Thymus (tissue), 11 donors: ENCODE measurements around the gene CISD3. TPM values are rescaled to one million over a fixed set of nuclear protein-coding genes. Genes with fewer than 3 reads are reported as not detected.

Source experiments
- DNase-seq, 9 donors: peaks; one replicate each; pipeline ENCODE4 v3.0.0-alpha.2; 2013; ENCODE audit warnings: low spot score in 9 of 9, low read depth in 6 of 9, missing footprints in 1 of 9
- H3K27ac ChIP-seq, 2 donors: one replicate each; pipeline ENCODE4 v1.5.1; 2013; ENCODE audit warnings: control low read depth in 1 of 2, low read depth in 1 of 2, low read length in 1 of 2, mild to moderate bottlenecking in 1 of 2, moderate library complexity in 1 of 2
- H3K27me3 ChIP-seq, 2 donors: one replicate each; pipeline ENCODE4 v1.5.1; 2013; ENCODE audit warnings: low read length in 1 of 2; ENCODE audit not compliant: control insufficient read depth in 2 of 2, insufficient read depth in 1 of 2
- H3K36me3 ChIP-seq, 2 donors: one replicate each; pipeline ENCODE4 v1.5.1; 2013; ENCODE audit warnings: low read length in 1 of 2, mild to moderate bottlenecking in 1 of 2, moderate library complexity in 1 of 2; ENCODE audit not compliant: control insufficient read depth in 2 of 2, insufficient read depth in 2 of 2
- H3K4me1 ChIP-seq, 2 donors: one replicate each; pipeline ENCODE4 v1.5.1; 2013; ENCODE audit warnings: low read length in 2 of 2; ENCODE audit not compliant: control insufficient read depth in 2 of 2, insufficient read depth in 2 of 2
- H3K4me3 ChIP-seq, 2 donors: one replicate each; pipeline ENCODE4 v1.5.1; 2013; ENCODE audit warnings: low read length in 2 of 2, control low read depth in 1 of 2, mild to moderate bottlenecking in 1 of 2
- H3K9me3 ChIP-seq, 2 donors: one replicate each; pipeline ENCODE4 v1.5.1; 2013; ENCODE audit warnings: low read length in 1 of 2, mild to moderate bottlenecking in 1 of 2; ENCODE audit not compliant: control insufficient read depth in 2 of 2, insufficient read depth in 1 of 2
- WGBS: extraction: QIAGEN DNeasy Blood & Tissue Kit; methylation state at CpG from one replicate; pipeline ENCODE4 v1.1.7; 2013; 5-methylcytosine and 5-hydroxymethylcytosine counted together
- polyA plus RNA-seq: library from polyadenylated mRNA; stranded (reverse); fragments of 200-250 nt; gene quantifications from one replicate; pipeline ENCODE4 v1.2.3, GENCODE V29; 2013
- total RNA-seq: library from RNA; stranded (reverse); fragments of 120-200 nt; gene quantifications from one replicate; pipeline ENCODE4 v1.2.4, GENCODE V29; 2013
- donor health status: healthy.

The CISD3 gene
- total and polyA plus RNA-seq, 2 donors, result 10.3 to 22.5 TPM

DNA sequence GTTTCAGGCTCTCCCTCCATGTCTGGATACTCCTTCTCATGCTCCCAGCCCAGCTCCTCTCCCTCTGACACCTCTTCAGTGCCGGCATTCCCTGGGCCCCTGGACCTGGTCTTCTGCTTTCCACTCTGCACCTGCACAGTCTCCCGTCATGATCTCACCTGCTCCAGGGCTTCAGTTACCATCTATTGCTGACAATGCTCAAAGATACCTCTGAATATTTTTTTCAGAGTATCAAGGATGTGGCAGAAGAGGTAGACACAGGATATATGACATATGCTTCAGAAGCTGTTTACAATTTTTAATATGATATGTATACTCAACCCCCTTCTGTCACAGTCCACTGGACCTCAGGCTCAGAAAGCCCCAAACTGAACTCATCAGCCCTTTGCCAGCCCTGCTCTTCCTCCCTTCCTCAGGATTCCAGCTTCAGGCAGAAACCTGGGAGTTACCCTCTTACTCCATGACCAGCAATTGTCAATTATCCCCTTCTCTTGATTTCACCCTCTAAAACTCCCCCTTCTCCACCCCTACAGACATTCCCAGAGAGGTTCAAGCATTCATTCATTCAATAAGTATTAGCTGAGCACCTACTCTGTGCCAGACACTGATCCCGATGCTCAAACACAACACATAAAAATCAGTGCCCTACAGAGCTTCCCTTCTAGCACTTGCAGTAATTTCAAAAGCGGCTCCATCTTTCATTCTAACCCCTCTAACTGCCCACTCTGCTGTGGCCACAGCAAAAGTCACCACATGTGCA lies 32.9 kb upstream of the CISD3 start:
- no peaks in the 10 kb centered on the region for H3K27me3 ChIP-seq
- no peak for DNase-seq
- no peaks in the 10 kb centered on the region for H3K9me3 ChIP-seq
- no peak overlapping the region for H3K27ac ChIP-seq
- peaks cover 0 to 30% of the 10 kb centered on the region in 2 donors for H3K4me1 ChIP-seq
- no peaks in the 10 kb centered on the region for H3K36me3 ChIP-seq
- WGBS, result 91% methylated on average over 4 of the region's 4 CpGs
- H3K4me3 ChIP-seq, result no peak overlapping the region

GRCh38 chr17:38698760-38699159 lies 31.4 kb upstream of the CISD3 start:
- Histone ChIP-seq H3K27ac (no peak overlapping the region), H3K4me1 (peaks cover 5 to 41% of the 10 kb centered on the region in 2 donors), H3K4me3 (no peak overlapping the region), H3K27me3 (no peaks in the 10 kb centered on the region), H3K36me3 (no peaks in the 10 kb centered on the region), H3K9me3 (no peaks in the 10 kb centered on the region)
- WGBS, result 98% methylated on average over 5 of the region's 5 CpGs
- no peak for DNase-seq

- peaks cover 5 to 49% of the 10 kb centered on the region in 2 donors for H3K4me1 ChIP-seq
Observed at GRCh38 chr17:38701504-38702165, 28.5 kb upstream of the CISD3 start.

DNA sequence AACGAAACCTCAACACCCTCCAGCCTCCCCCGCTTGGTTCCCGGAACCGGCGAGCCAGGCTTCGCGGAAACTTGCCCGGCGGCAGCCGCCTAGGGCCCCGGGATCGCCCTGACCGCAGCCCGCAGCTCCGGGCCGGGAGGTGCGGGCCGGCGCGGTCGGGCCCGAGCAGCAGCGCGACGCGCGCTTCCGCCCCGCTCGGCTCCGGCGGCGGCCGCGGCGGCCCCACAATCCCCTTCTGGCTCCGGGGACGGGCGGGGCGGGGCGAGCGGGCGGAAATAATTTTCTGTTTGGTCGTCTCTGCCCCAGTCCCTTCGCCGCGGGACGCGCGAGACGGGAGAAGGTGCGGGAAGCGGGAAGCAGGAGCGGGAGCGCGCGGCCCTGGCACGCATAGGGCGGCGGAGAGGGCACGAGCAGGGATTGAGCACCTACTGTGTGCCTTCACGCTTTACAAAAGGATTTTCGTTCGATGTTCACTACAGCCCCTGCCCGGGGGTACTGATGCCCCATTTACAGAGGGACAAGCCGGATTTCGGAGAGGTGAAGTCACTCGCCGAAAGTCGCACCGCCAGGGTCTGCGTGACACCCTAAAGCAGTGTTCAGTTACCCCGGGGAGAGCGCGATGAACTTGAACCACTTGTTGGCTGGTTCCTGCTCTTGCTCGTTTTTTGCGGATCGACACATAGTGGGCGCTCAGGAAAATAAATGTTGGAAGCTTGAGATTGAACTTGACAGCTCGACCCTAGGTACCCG lies 27.8 kb upstream of the CISD3 start:
- Histone ChIP-seq H3K9me3 (peaks cover 0 to 9% of the 10 kb centered on the region in 2 donors), H3K4me3 (peak overlapping the region; percentile 80 to 94), H3K27me3 (no peaks in the 10 kb centered on the region), H3K4me1 (peaks cover 9 to 53% of the 10 kb centered on the region in 2 donors), H3K27ac (peak overlapping the region; percentile 89 to 97), H3K36me3 (peaks cover 3 to 4% of the 10 kb centered on the region in 2 donors)
- DNase-seq, result peak in 8 of 9 donors; percentile 34 to 88 (median 68)
- WGBS, result under 1% methylated on average over 81 of the region's 81 CpGs

More at GRCh38 chr17:38701504-38702165, 28.5 kb upstream of the CISD3 start:
- DNase-seq, result peak in 6 of 9 donors; percentile 38 to 80 (median 48)
- 8% methylated on average over 25 of the region's 25 CpGs for WGBS
- Histone ChIP-seq H3K4me3 (peak overlapping the region; percentile 80 to 94), H3K36me3 (no peaks in the 10 kb centered on the region), H3K27me3 (no peaks in the 10 kb centered on the region), H3K27ac (peak overlapping the region; percentile 89 to 97), H3K9me3 (peaks cover 0 to 9% of the 10 kb centered on the region in 2 donors)

DNA sequence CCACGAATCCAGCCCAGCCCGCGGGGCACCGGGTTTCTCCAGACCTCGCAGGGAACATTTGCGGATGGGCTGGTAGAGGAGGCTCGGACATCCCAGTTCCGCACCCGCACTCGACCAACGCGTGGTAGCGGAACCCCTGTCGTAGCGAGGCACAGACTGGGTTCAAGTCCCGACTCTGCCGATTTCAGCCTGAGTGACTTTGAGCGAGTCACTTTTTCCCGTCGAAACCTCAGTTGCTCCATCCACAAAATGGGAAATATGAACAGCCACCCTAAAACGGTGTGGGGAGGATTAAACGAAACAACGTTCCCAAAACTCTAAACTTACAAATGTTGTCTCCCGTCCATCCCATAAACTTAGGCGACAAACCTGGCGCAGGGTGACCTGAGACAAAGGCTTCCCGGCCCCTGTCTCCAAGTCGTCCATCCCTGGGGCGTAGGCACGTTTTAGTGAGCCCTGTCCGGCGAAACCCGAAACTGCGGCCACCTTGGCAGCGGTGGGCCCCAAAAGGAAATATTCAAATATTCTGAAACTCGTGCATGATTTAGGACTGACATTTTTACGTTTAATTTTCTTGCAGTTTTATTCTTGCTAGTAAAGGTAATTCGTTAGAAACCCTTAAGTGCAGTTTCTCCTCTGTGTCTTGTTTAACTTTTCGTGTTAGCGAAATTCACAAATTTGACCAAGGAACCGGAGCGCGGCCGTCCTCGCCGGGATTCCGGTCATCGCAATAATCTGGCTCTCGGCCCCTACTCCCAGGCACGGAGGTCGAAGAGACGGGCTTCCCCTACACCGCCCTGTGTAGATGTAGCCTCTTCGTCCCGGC lies 27.0 kb upstream of the CISD3 start:
- WGBS, result 2% methylated on average over 55 of the region's 55 CpGs
- peak overlapping the region; percentile 89 to 97 for H3K27ac ChIP-seq
- H3K36me3 ChIP-seq, result peaks cover 10 to 11% of the 10 kb centered on the region in 2 donors
- H3K27me3 ChIP-seq, result no peaks in the 10 kb centered on the region
- peak in 2 of 9 donors; percentile 20 to 21 for DNase-seq
- peaks cover 14 to 59% of the 10 kb centered on the region in 2 donors for H3K4me1 ChIP-seq
- peaks cover 0 to 9% of the 10 kb centered on the region in 2 donors for H3K9me3 ChIP-seq
- peak overlapping the region; percentile 80 to 94 for H3K4me3 ChIP-seq

GRCh38 chr17:38703742-38704605 lies 26.2 kb upstream of the CISD3 start:
- DNase-seq, result peak in 7 of 9 donors; percentile 57 to 92 (median 77)
- Histone ChIP-seq H3K4me1 (peaks cover 14 to 59% of the 10 kb centered on the region in 2 donors), H3K27ac (peak overlapping the region; percentile 89 to 97), H3K4me3 (peak overlapping the region; percentile 80 to 94), H3K36me3 (peaks cover 13 to 17% of the 10 kb centered on the region in 2 donors), H3K27me3 (no peaks in the 10 kb centered on the region), H3K9me3 (peaks cover 0 to 9% of the 10 kb centered on the region in 2 donors)
- under 1% methylated on average over 50 of the region's 50 CpGs for WGBS

- Histone ChIP-seq H3K27ac (peak within 1 kb of the TSS; percentile 89 to 97), H3K9me3 (peaks cover 0 to 9% of the 10 kb centered on the region in 2 donors), H3K36me3 (peaks cover 22 to 26% of the 10 kb centered on the region in 2 donors), H3K4me1 (peaks cover 18 to 62% of the 10 kb centered on the region in 2 donors), H3K27me3 (no peaks in the 10 kb centered on the region), H3K4me3 (peak within 1 kb of the TSS; percentile 82 to 94)
- peak in 6 of 9 donors; percentile 53 to 90 (median 68) for DNase-seq
- under 1% methylated on average over 99 of the region's 100 CpGs for WGBS
Observed at GRCh38 chr17:38704606-38705522, 25.3 kb upstream of the CISD3 start, which contains the start of gene MLLT6. Gene MLLT6 (plus strand): TSS chr17:38705273. CDS start chr17:38705633, 360 bp downstream.
